BE2C (cell line): Measurements from ENCODE around the gene SNX9.
"Not testable (repeated sequence)": the region's sequence is repeated elsewhere in the genome, so short reads cannot be mapped to it uniquely, and the experiment has no call there.

Experiments used
- DNase-seq: peaks from one replicate; pipeline ENCODE4 v3.0.0-alpha.2; 2020
- H3K27me3 ChIP-seq: fragments of 250-450 bp; sonication (Bioruptor Pico); 2 replicates; pipeline ENCODE4 v1.5.1; 2020; ENCODE audit warnings: mild to moderate bottlenecking
- H3K36me3 ChIP-seq: fragments of 250-450 bp; sonication (Bioruptor Pico); 2 replicates; pipeline ENCODE4 v1.5.1; 2020; ENCODE audit warnings: mild to moderate bottlenecking
- H3K4me1 ChIP-seq: fragments of 250-450 bp; sonication (Bioruptor Pico); 2 replicates; pipeline ENCODE4 v1.5.1; 2020
- H3K4me3 ChIP-seq: 2 replicates; pipeline ENCODE4 v1.5.1; 2011; ENCODE audit warnings: low read depth, low read length
- H3K9me3 ChIP-seq: fragments of 250-450 bp; sonication (Bioruptor Pico); 2 replicates; pipeline ENCODE4 v1.5.1; 2020
- TF ChIP-seq, protein P1 (sequence below): IDR thresholded peaks from 2 replicates; pipeline ENCODE4 v1.5.1; 2012; ENCODE audit warnings: mild to moderate bottlenecking, low read depth, low read length

SNX9 gene

DNA sequence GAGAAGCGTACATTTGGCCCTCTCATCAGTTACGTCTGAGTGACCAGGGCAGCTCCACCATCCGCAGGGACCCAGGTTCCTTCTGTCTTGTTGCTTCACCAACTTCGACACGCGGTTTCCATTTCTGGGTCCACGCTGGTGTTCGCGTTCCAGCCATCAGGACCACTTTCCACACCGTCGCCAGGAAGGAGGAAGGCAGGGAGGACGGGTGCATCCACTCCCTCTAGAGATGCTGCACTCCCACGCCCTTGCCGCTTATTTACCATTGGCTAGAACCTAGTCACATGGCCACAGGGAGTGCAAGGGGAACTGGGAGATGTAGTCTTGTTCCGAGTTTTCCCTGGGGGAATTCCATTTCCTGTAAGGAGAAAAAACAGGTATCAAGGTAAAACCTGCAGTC is 33.2 kb upstream of the SNX9 start:
- H3K9me3 ChIP-seq = no peaks in the 10 kb centered on the region
- H3K36me3 ChIP-seq = no peaks in the 10 kb centered on the region
- DNase-seq = peak; percentile 41
- TF ChIP-seq, protein P1, sequence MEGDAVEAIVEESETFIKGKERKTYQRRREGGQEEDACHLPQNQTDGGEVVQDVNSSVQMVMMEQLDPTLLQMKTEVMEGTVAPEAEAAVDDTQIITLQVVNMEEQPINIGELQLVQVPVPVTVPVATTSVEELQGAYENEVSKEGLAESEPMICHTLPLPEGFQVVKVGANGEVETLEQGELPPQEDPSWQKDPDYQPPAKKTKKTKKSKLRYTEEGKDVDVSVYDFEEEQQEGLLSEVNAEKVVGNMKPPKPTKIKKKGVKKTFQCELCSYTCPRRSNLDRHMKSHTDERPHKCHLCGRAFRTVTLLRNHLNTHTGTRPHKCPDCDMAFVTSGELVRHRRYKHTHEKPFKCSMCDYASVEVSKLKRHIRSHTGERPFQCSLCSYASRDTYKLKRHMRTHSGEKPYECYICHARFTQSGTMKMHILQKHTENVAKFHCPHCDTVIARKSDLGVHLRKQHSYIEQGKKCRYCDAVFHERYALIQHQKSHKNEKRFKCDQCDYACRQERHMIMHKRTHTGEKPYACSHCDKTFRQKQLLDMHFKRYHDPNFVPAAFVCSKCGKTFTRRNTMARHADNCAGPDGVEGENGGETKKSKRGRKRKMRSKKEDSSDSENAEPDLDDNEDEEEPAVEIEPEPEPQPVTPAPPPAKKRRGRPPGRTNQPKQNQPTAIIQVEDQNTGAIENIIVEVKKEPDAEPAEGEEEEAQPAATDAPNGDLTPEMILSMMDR = no peak
- H3K4me3 ChIP-seq = no peak overlapping the region
- no peaks in the 10 kb centered on the region for H3K27me3 ChIP-seq
- no peaks in the 10 kb centered on the region for H3K4me1 ChIP-seq

DNA sequence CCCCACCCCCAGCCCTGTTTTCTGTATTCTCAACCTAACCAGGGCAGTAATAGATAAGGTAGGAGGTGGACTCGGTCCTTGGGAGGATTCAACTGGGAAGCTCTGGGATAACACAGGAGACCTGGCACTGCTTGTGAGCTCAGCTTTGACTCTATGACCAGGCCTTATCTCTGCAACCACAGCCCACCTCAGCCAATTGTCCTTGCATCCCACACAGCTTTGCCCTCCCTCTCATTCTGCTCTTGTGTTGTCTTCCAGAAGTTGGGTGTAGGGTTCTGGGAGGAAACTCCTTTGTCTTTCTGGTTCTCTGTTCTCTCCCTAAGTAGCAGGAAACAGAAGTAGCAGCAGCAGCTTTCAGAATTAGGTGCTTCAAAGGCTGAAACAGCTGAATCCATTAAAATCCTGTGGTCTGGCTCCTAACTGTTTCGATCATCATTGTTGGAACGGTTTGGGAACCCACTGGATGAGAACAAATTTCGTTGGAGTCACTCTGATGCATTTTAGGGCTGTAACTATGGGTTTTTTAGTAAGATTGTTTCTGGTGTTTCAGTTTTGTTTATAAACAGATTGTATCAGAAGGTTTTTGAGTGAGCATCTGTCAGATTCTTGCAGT is 32.4 kb upstream of the SNX9 start:
- no peak overlapping the region for H3K4me3 ChIP-seq
- H3K27me3 ChIP-seq = no peaks in the 10 kb centered on the region
- no peak for DNase-seq
- TF ChIP-seq, protein P1 = no peak
- H3K9me3 ChIP-seq = no peaks in the 10 kb centered on the region
- H3K4me1 ChIP-seq = no peaks in the 10 kb centered on the region
- no peaks in the 10 kb centered on the region for H3K36me3 ChIP-seq

DNA sequence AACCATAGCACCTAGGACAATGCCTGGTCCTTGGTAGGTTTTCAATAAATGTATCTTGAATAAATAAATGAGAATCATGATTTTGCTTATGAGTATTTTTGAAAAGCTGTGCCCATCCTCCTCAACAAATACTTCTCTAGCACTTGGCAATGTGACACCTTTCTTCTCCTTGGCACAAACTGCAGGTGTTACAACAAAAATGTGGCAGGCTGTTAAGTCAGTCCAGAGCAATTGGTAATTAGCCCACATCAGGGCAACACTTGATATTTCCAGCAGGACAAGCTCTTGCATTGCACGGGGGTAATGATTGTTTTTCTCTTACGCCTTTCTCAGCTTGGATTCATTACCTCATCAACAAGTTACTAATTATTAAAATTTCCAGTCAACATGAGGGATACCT is 31.6 kb upstream of the SNX9 start:
- Histone ChIP-seq H3K4me3 (no peak overlapping the region), H3K4me1 (no peaks in the 10 kb centered on the region), H3K9me3 (no peaks in the 10 kb centered on the region), H3K27me3 (no peaks in the 10 kb centered on the region), H3K36me3 (no peaks in the 10 kb centered on the region)
- no peak for DNase-seq
- TF ChIP-seq, protein P1 = no peak

DNA sequence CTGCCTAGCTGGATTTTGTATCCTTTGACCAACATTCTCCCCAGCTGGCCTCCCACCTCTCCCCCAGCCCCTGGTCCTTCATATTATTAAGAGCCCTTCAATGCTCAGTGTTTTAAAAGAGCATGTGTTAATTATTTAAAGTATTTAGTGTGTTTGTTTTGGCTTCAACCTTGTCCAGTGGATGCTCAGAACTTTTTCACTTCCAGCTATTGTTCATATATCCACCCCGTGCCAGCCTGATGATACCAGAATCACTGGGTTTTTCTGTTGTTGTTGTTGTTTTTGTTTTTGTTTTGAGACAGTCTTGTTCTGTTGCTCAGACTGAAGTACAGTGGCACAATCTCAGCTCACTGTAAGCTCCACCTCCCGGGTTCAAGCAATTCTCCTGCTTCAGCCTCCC is 30.4 kb upstream of the SNX9 start:
- H3K27me3 ChIP-seq = no peaks in the 10 kb centered on the region
- no peaks in the 10 kb centered on the region for H3K9me3 ChIP-seq
- no peaks in the 10 kb centered on the region for H3K4me1 ChIP-seq
- DNase-seq = no peak
- no peaks in the 10 kb centered on the region for H3K36me3 ChIP-seq
- H3K4me3 ChIP-seq = no peak overlapping the region
- TF ChIP-seq, protein P1 = no peak

DNA sequence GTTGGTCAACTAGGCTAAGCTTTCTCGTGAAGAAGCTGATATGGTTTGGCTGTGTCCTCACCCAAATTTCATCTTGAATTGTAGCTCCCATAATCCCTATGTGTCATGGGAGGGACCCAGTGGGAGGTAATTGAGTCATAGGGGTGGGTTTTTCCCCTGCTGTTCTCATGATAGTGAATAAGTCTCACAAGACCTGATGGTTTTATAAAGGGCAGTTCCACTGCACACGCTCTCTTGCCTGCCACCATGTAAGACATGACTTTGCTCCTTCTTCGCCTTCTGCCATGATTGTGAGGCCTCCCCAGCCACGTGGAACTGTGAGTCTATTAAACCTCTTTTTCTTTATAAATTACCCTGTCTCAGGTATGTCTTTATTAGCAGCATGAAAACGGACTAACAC is 29.0 kb upstream of the SNX9 start:
- not testable (repeated sequence) for DNase-seq, H3K4me3 ChIP-seq, H3K4me1 ChIP-seq

DNA sequence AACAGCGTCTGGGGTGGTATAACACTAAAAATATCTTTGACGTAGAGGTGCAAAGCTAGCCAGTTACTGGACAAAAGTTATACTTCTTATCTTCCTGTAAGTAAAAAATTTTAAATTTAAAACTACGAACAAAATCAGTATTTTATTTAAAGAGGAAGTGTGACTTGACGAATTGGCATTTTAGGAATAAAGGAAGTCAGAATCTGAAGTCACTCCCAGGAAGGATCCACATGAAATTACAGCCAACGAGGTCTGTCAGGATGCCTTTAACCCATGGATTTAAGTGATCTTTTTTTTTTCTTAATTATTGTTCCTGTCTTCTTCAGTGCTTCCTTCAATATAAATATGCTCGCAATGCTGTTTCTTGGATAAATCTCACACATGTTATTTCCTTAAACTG is 27.2 kb upstream of the SNX9 start:
- Histone ChIP-seq H3K36me3 (no peaks in the 10 kb centered on the region), H3K4me1 (no peaks in the 10 kb centered on the region), H3K4me3 (no peak overlapping the region), H3K27me3 (no peaks in the 10 kb centered on the region), H3K9me3 (no peaks in the 10 kb centered on the region)
- DNase-seq = no peak
- TF ChIP-seq, protein P1 = no peak

More for the DNA sequence above, 29.0 kb upstream of the SNX9 start:
- H3K9me3 ChIP-seq, H3K27me3 ChIP-seq, H3K36me3 ChIP-seq: not testable (repeated sequence)

DNA sequence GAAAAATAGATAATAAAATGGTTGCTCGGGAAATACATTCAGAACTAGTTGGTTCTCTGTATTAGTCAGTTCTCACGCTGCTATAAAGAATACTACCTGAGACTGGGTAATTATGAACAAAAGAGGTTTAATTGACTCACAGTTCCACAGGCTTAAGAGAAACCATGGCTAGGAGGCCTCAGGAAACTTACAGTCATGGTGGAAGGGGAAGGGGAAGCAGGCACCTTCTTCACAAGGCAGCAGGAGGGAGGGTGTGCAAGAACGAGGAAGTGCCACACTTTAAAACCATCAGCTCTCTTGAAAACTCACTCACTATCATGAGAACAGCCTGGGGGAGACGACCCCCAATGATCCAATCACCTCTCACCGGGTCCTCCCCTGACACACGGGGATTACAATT is 24.2 kb upstream of the SNX9 start:
- H3K27me3 ChIP-seq = no peaks in the 10 kb centered on the region
- H3K4me1 ChIP-seq = no peaks in the 10 kb centered on the region
- H3K36me3 ChIP-seq = no peaks in the 10 kb centered on the region
- TF ChIP-seq, protein P1 = no peak
- no peak overlapping the region for H3K4me3 ChIP-seq
- DNase-seq = no peak
- no peaks in the 10 kb centered on the region for H3K9me3 ChIP-seq

DNA sequence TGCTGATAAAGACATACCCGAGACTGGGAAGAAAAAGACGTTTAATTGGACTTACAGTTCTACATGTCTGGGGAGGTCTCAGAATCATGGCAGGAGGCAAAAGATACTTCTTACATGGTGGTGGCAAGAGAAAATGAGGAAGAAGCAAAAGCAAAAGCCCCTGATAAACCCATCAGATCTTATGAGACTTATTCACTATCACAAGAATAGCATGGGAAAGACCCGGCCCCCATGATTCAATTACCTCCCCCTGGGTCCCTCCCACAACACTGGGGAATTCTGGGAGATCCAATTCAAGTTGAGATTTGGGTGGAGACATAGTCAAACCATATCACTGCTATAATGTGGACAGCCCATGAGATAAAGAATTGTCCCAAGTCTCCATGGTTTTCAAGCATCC is 23.5 kb upstream of the SNX9 start:
- not testable (repeated sequence) for H3K27me3 ChIP-seq, H3K9me3 ChIP-seq, H3K36me3 ChIP-seq, DNase-seq, H3K4me1 ChIP-seq, H3K4me3 ChIP-seq
